Panc1 (cell line): ENCODE results near the gene UACA. TPM values are rescaled to one million over a fixed set of nuclear protein-coding genes. Genes with fewer than 3 reads are reported as not detected.
A peak's percentile ranks its signal among the peaks of the same experiment; 100 is the strongest.

ENCODE experiments used
- ATAC-seq: fragments of 200-7000 bp; cut with Tn5 transposase; 2 replicates; pipeline ENCODE4 v1.9.1; 2020; ENCODE audit warnings: mild to moderate bottlenecking, moderate library complexity
- BruUV-seq: library from RNA; stranded (reverse); fragments of 400-500 nt; replicated peaks from 2 replicates; lab custom pipeline; 2021; lab: Mats Ljungman, UMichigan
- CTCF ChIA-PET: fragments of 300-600 bp; sonication (Branson Sonifier 250); formaldehyde crosslinking; loops from one replicate; lab custom pipeline; 2022; ENCODE audit warnings: antibody characterized with exemption; lab: Charles Lee
- POLR2A ChIA-PET: fragments of 300-600 bp; sonication (Branson Sonifier 250); formaldehyde crosslinking; loops from one replicate; lab custom pipeline; 2022; ENCODE audit warnings: antibody characterized with exemption; lab: Charles Lee
- DNase-seq: peaks from one replicate; pipeline ENCODE4 v3.0.0-alpha.2; 2010; ENCODE audit warnings: low read depth, low spot score
- H3K27ac ChIP-seq: 2 replicates; pipeline ENCODE4 v1.5.1; 2011; ENCODE audit warnings: mild to moderate bottlenecking, low read length, inconsistent platforms
- H3K27me3 ChIP-seq: fragments of 200-500 bp; sonication (Bioruptor generic); 2 replicates; pipeline ENCODE4 v1.6.0; 2014; ENCODE audit warnings: low read length, inconsistent platforms; ENCODE audit not compliant: control insufficient read depth, insufficient read depth
- H3K36me3 ChIP-seq: fragments of 200-500 bp; sonication (Bioruptor generic); 2 replicates; pipeline ENCODE4 v1.5.1; 2014; ENCODE audit warnings: inconsistent platforms, mild to moderate bottlenecking, low read length, moderate library complexity; ENCODE audit not compliant: control insufficient read depth, insufficient read depth
- H3K4me1 ChIP-seq: 2 replicates; pipeline ENCODE4 v1.5.1; 2011; ENCODE audit warnings: inconsistent platforms, mild to moderate bottlenecking, low read length, moderate library complexity; ENCODE audit not compliant: control insufficient read depth, insufficient read depth
- H3K4me3 ChIP-seq, 2 experiments: 2 replicates each; pipeline ENCODE4 v1.5.1; 2011 to 2012; ENCODE audit warnings: low read depth in 2 of 2, low read length in 2 of 2, mild to moderate bottlenecking in 2 of 2, inconsistent platforms in 1 of 2, moderate library complexity in 1 of 2
- H3K9me3 ChIP-seq: fragments of 200-500 bp; sonication (Bioruptor generic); 2 replicates; pipeline ENCODE4 v1.5.1; 2014; ENCODE audit warnings: low read depth, mild to moderate bottlenecking, inconsistent platforms, low read length, moderate library complexity; ENCODE audit not compliant: control insufficient read depth, insufficient read depth
- CTCF ChIP-seq: fragments of 450-650 bp; IDR thresholded peaks from 2 replicates; pipeline ENCODE4 v1.5.1; 2017; ENCODE audit warnings: mild to moderate bottlenecking
- POLR2AphosphoS5 ChIP-seq: IDR thresholded peaks from 2 replicates; pipeline ENCODE4 v1.6.1; 2012; ENCODE audit warnings: mild to moderate bottlenecking, low read depth, low read length, moderate library complexity
- SIN3A ChIP-seq: IDR thresholded peaks from 2 replicates; pipeline ENCODE4 v1.6.1; 2012; ENCODE audit warnings: low read depth, mild to moderate bottlenecking, low read length, moderate library complexity, borderline replicate concordance; ENCODE audit not compliant: insufficient read depth
- TCF7L2 ChIP-seq: IDR thresholded peaks from 2 replicates; pipeline ENCODE4 v1.6.1; 2011; ENCODE audit warnings: mild to moderate bottlenecking, low read depth, low read length, inconsistent platforms
- in situ Hi-C: cut with HindIII; loops from 2 replicates; pipeline ENCODE4 v1.10.0; 2016; ENCODE audit warnings: low sequenced_read_pairs, low pct_unique_long_range_greater_than_20kb
- intact Hi-C: fragments of 100-400 bp; cut with micrococcal nuclease; formaldehyde crosslinking; loops from one replicate; pipeline ENCODE4 v1.10.0; 2022; ENCODE audit not compliant: unreplicated experiment
- total RNA-seq: library from RNA; stranded (reverse); gene quantifications from one replicate; pipeline ENCODE4 v1.2.1, GENCODE V29; 2021; ENCODE audit not compliant: unreplicated experiment
- TF ChIP-seq, protein P1 (sequence below), 2 experiments: IDR thresholded peaks; 2 replicates each; pipeline ENCODE4 v1.6.1; 2011 to 2012; ENCODE audit warnings: low read depth in 2 of 2, control low read depth in 1 of 2, low read length in 1 of 2, mild to moderate bottlenecking in 1 of 2, moderate library complexity in 1 of 2; ENCODE audit not compliant: insufficient read depth in 1 of 2

UACA gene
- total RNA-seq, 1 experiment from 2014 or later = 303 TPM

DNA sequence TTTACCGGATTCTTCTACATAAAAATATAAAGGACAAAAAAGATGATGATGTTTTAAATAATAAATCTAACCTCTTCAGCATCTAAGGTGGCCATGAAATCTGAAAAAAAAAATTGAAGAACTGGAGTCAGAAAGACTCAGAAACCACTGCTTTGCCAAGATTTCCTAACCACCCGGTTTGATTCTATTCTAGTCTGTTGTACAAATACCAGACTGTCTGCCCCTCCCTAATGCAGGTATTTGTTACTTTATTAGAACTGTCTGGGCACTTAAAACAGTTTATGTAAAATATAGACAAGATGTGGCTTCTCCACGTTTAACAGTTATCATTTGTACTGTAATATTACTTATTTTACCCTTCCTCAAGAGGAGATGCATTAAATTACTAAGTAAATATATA lies 48.8 kb downstream of the UACA start:
- in situ Hi-C loops = no loop called here
- ATAC-seq (no peak), DNase-seq (no peak)
- ChIA-PET CTCF (interaction anchor here (0.9 kb wide), 1 partner anchor 8 kb away, joined by 3 read pairs; no protein-coding TSS in a partner anchor), POLR2A (interaction anchor here (0.6 kb wide), 1 partner anchor 1252 kb away, joined by 3 read pairs; no protein-coding TSS in a partner anchor)
- no peaks in the 10 kb centered on the region for H3K9me3 ChIP-seq
- H3K4me3 ChIP-seq = no peak overlapping the region
- H3K36me3 ChIP-seq = no peaks in the 10 kb centered on the region; the same call in 1 of the 2 replicates
- H3K27ac ChIP-seq = peak overlapping the region; percentile 75
- no TSS peak for BruUV-seq
- H3K27me3 ChIP-seq = no peaks in the 10 kb centered on the region
- TF ChIP-seq CTCF (no peak), TCF7L2 (no peak), POLR2AphosphoS5 (no peak), SIN3A (no peak)
- TF ChIP-seq, protein P1, sequence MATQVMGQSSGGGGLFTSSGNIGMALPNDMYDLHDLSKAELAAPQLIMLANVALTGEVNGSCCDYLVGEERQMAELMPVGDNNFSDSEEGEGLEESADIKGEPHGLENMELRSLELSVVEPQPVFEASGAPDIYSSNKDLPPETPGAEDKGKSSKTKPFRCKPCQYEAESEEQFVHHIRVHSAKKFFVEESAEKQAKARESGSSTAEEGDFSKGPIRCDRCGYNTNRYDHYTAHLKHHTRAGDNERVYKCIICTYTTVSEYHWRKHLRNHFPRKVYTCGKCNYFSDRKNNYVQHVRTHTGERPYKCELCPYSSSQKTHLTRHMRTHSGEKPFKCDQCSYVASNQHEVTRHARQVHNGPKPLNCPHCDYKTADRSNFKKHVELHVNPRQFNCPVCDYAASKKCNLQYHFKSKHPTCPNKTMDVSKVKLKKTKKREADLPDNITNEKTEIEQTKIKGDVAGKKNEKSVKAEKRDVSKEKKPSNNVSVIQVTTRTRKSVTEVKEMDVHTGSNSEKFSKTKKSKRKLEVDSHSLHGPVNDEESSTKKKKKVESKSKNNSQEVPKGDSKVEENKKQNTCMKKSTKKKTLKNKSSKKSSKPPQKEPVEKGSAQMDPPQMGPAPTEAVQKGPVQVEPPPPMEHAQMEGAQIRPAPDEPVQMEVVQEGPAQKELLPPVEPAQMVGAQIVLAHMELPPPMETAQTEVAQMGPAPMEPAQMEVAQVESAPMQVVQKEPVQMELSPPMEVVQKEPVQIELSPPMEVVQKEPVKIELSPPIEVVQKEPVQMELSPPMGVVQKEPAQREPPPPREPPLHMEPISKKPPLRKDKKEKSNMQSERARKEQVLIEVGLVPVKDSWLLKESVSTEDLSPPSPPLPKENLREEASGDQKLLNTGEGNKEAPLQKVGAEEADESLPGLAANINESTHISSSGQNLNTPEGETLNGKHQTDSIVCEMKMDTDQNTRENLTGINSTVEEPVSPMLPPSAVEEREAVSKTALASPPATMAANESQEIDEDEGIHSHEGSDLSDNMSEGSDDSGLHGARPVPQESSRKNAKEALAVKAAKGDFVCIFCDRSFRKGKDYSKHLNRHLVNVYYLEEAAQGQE (IDR thresholded peaks at IDR 0.05; ENCODE audit: insufficient read depth in 1 of 2, low read depth in 2 of 2, low read length in 1 of 2) = no peak
- intact Hi-C loops = no loop called here
- peaks cover 84% of the 10 kb centered on the region for H3K4me1 ChIP-seq

DNA sequence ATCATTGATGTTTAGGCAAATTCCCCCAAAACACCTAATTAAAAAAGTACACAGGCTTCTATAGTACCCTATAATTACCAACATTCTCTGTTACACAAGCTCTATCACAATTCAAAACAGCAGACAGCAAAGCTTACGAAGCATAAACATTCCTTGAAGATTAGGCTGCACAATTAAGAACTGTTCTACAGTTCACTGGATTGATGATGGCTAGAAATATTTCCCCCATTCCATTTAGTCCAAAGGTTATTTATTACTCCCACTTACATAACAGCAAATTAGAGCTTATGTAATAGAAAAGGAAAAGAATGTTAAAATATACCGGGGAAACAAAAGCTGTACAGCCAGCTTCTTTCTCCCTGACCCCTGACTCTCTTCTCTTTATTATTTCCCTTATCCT lies 49.3 kb downstream of the UACA start:
- Histone ChIP-seq H3K36me3 (no peaks in the 10 kb centered on the region; the same call in 1 of the 2 replicates), H3K4me3 (no peak overlapping the region), H3K9me3 (no peaks in the 10 kb centered on the region), H3K4me1 (peaks cover 87% of the 10 kb centered on the region), H3K27ac (peak overlapping the region; percentile 75), H3K27me3 (no peaks in the 10 kb centered on the region)
- TF ChIP-seq SIN3A (no peak), TCF7L2 (no peak), POLR2AphosphoS5 (no peak), CTCF (no peak)
- TF ChIP-seq, protein P1 (IDR thresholded peaks at IDR 0.05; ENCODE audit: insufficient read depth in 1 of 2, low read depth in 2 of 2, low read length in 1 of 2) = no peak
- ChIA-PET CTCF (interaction anchor here (0.9 kb wide), 1 partner anchor 9 kb away, joined by 3 read pairs; no protein-coding TSS in a partner anchor), POLR2A (interaction anchor here (0.5 kb wide), 1 partner anchor 1897 kb away, joined by 9 read pairs; no protein-coding TSS in a partner anchor)
- ATAC-seq (no peak), DNase-seq (no peak)
- TSS peak; percentile 3 for BruUV-seq
- in situ Hi-C loops = no loop called here
- intact Hi-C loops = no loop called here
